ENCODE results near the gene MPP2. TPM values are rescaled to one million over a fixed set of nuclear protein-coding genes. Genes with fewer than 3 reads are reported as not detected.

Gene MPP2
- 1 to 10 TPM; 1.6 to 2.6 TPM for total RNA-seq

GRCh38 chr17:43907425-43907981 is at the start of gene MPP2:
Gene MPP2, minus strand, starts transcription at chr17:43907536. Its CDS starts 3,076 bp downstream, at chr17:43904460.
- intact Hi-C loops (cut with DNase I) = no loop called here
- Histone ChIP-seq H3K4me3 (peak within 1 kb of the TSS; percentile 35 to 53), H3K27ac (peak within 1 kb of the TSS in 3 of 4 donors; percentile 33 to 51 (median 39)), H3K9me3 (no peaks in the 10 kb centered on the region), H3K27me3 (peaks cover 0 to 19% of the 10 kb centered on the region in 2 donors), H3K36me3 (replicated peaks in 1 of 2; ENCODE audit: insufficient read depth in 1 of 2, low read depth in 2 of 2) (no peaks in the 10 kb centered on the region), H3K4me1 (peaks cover 25% of the 10 kb centered on the region)
- 3 to 14% methylated on average over 32 to 36 of the region's 36 CpGs for WGBS, 2 donors
- TF ChIP-seq POLR2A (IDR thresholded peaks at IDR 0.05) = peak in 1 of 3 donors; percentile 54
- TF ChIP-seq CTCF (IDR thresholded peaks at IDR 0.05) = peak in 6 of 7 experiments; percentile 9 to 44 (median 32)
- ATAC-seq (peak; percentile 41), DNase-seq (peak; percentile 53 to 83 (median 68))

- Histone ChIP-seq H3K9me3 (no peaks in the 10 kb centered on the region), H3K4me1 (peaks cover 11% of the 10 kb centered on the region), H3K4me3 (no peak overlapping the region), H3K27me3 (peaks cover 0 to 19% of the 10 kb centered on the region in 2 donors), H3K36me3 (replicated peaks in 1 of 2; ENCODE audit: insufficient read depth in 1 of 2, low read depth in 2 of 2) (no peaks in the 10 kb centered on the region), H3K27ac (no peak overlapping the region)
- intact Hi-C loops (cut with DNase I) = no loop called here
- DNase-seq (no peak), ATAC-seq (no peak)
- TF ChIP-seq CTCF (IDR thresholded peaks at IDR 0.05) (no peak), POLR2A (IDR thresholded peaks at IDR 0.05) (no peak)
- 74% methylated on average over 7 to 8 of the region's 8 CpGs for whole genome bisulfite sequencing, 2 donors
These were observed 48.9 kb upstream of the MPP2 start for GRCh38 chr17:43956222-43956621.

- H3K4me3 ChIP-seq = no peak within 1 kb of the TSS
- TF ChIP-seq POLR2A (IDR thresholded peaks at IDR 0.05) = no peak
- no peak for TF ChIP-seq CTCF (IDR thresholded peaks at IDR 0.05)
- H3K36me3 ChIP-seq (replicated peaks in 1 of 2; ENCODE audit: insufficient read depth in 1 of 2, low read depth in 2 of 2) = no peaks in the 10 kb centered on the region
- 65 to 74% methylated on average over 5 to 11 of the region's 11 CpGs for WGBS, 2 donors
- H3K27ac ChIP-seq = no peak within 1 kb of the TSS
- peaks cover 11% of the 10 kb centered on the region for H3K4me1 ChIP-seq
- H3K27me3 ChIP-seq = peaks cover 0 to 19% of the 10 kb centered on the region in 2 donors
- intact Hi-C loops (cut with DNase I) = no loop called here
- ATAC-seq = no peak
- no peak for DNase-seq
- H3K9me3 ChIP-seq = no peaks in the 10 kb centered on the region
These were observed 46.4 kb upstream of the MPP2 start, which contains the start of gene PYY for GRCh38 chr17:43953746-43954145. Gene PYY, minus strand, starts transcription at chr17:43953940. Its CDS starts 457 bp downstream, at chr17:43953483.

GRCh38 chr17:43952724-43953666 is 45.7 kb upstream of the MPP2 start:
- Histone ChIP-seq H3K4me3 (no peak overlapping the region), H3K27ac (no peak overlapping the region), H3K9me3 (no peaks in the 10 kb centered on the region), H3K27me3 (peaks cover 0 to 19% of the 10 kb centered on the region in 2 donors), H3K4me1 (peaks cover 11% of the 10 kb centered on the region), H3K36me3 (replicated peaks in 1 of 2; ENCODE audit: insufficient read depth in 1 of 2, low read depth in 2 of 2) (no peaks in the 10 kb centered on the region)
- intact Hi-C loops (cut with DNase I) = no loop called here
- WGBS, 2 donors = 10% methylated on average over 27 to 58 of the region's 82 CpGs
- ATAC-seq (peak; percentile 23), DNase-seq (no peak)
- TF ChIP-seq CTCF (IDR thresholded peaks at IDR 0.05) (no peak), POLR2A (IDR thresholded peaks at IDR 0.05) (no peak)

All from body of pancreas (tissue), 4 donors.